NCI-H1417 treated with DMSO at 0.1 percent for 48 hours (cell line): Measurements from ENCODE around the gene MYL3.

Experiments used
- DNase-seq: peaks from one replicate; lab custom pipeline; 2025; lab: John Stamatoyannopoulos, UW

Gene MYL3

GRCh38 chr3:46899151-46900006, 36.1 kb upstream of the MYL3 start:
- no peak for DNase-seq

- no peak for DNase-seq
Observed at GRCh38 chr3:46898321-46899150, 35.3 kb upstream of the MYL3 start.

GRCh38 chr3:46897829-46898320, 34.6 kb upstream of the MYL3 start:
- no peak for DNase-seq

- no peak for DNase-seq
Observed at GRCh38 chr3:46897031-46897430, 33.8 kb upstream of the MYL3 start.

- DNase-seq: no peak
Observed at GRCh38 chr3:46896386-46896785, 33.1 kb upstream of the MYL3 start.

- no peak for DNase-seq
Observed at GRCh38 chr3:46895761-46896160, 32.5 kb upstream of the MYL3 start.

GRCh38 chr3:46895204-46895660, 32.0 kb upstream of the MYL3 start:
- DNase-seq: no peak

GRCh38 chr3:46894256-46894655, 31.0 kb upstream of the MYL3 start:
- no peak for DNase-seq

- DNase-seq: no peak
Observed at GRCh38 chr3:46893763-46894162, 30.5 kb upstream of the MYL3 start.

- DNase-seq: no peak
Observed at GRCh38 chr3:46893146-46893748, 30.0 kb upstream of the MYL3 start.

- DNase-seq: no peak
Observed at GRCh38 chr3:46892285-46893145, 29.3 kb upstream of the MYL3 start.

- DNase-seq: no peak
Observed at GRCh38 chr3:46891132-46891531, 27.9 kb upstream of the MYL3 start.

GRCh38 chr3:46890132-46890531, 26.9 kb upstream of the MYL3 start:
- DNase-seq: no peak

GRCh38 chr3:46889381-46890110, 26.3 kb upstream of the MYL3 start:
- no peak for DNase-seq

GRCh38 chr3:46888705-46889104, 25.5 kb upstream of the MYL3 start:
- no peak for DNase-seq

- DNase-seq: no peak
Observed at GRCh38 chr3:46887980-46888494, 24.8 kb upstream of the MYL3 start.

- no peak for DNase-seq
Observed at GRCh38 chr3:46885612-46886011, 22.4 kb upstream of the MYL3 start.

- no peak for DNase-seq
Observed at GRCh38 chr3:46884929-46885328, 21.7 kb upstream of the MYL3 start.

- no peak for DNase-seq
Observed at GRCh38 chr3:46884427-46884826, 21.2 kb upstream of the MYL3 start.

GRCh38 chr3:46883830-46884185, 20.6 kb upstream of the MYL3 start:
- DNase-seq: no peak
